ENCODE measurements around the gene TMBIM4. TPM values are rescaled to one million over a fixed set of nuclear protein-coding genes. Genes with fewer than 3 reads are reported as not detected.

TMBIM4 gene
- total RNA-seq, 1 experiment from 2014 or later: 51.1 TPM

GRCh38 chr12:66108386-66108785 lies 61.4 kb downstream of the TMBIM4 start:
- Histone ChIP-seq H4K20me1 (ENCODE audit: insufficient read depth) (no peaks in the 10 kb centered on the region), H3K9me2 (ENCODE audit: insufficient read depth) (no peaks in the 10 kb centered on the region), H3K9me3 (ENCODE audit: control insufficient read depth in 1 of 2, insufficient read depth in 1 of 2, low read depth in 1 of 2, low read length in 2 of 2) (no peaks in the 10 kb centered on the region), H3K9ac (ENCODE audit: low read length) (no peak overlapping the region), H2AFZ (ENCODE audit: low read depth, low read length, poor library complexity, severe bottlenecking) (no peak overlapping the region), H3K27me3 (ENCODE audit: insufficient read depth, low read length) (no peaks in the 10 kb centered on the region), H3K27ac (ENCODE audit: low read depth, low read length) (no peak overlapping the region), H3K4me1 (ENCODE audit: control insufficient read depth in 1 of 2, insufficient read depth in 2 of 2, low read length in 2 of 2) (peaks cover 4 to 11% of the 10 kb centered on the region in 2 experiments; a peak in 3 of 4 replicates), H3K36me3 (ENCODE audit: control insufficient read depth in 1 of 2, insufficient read depth in 2 of 2, low read length in 2 of 2) (no peaks in the 10 kb centered on the region), H3K79me2 (ENCODE audit: insufficient read depth, low read length) (no peaks in the 10 kb centered on the region), H3K4me2 (ENCODE audit: low read length) (no peak overlapping the region), H3K4me3 (replicated peaks in 1 of 2; ENCODE audit: low read depth in 1 of 2, low read length in 2 of 2) (no peak overlapping the region)
- no peak for ATAC-seq
- ChIA-PET CTCF (interaction anchor here (1.5 to 1.7 kb wide), 2 partner anchors 22 to 796 kb away, joined by 4 read pairs; partner anchors contain the start of gene LLPH), POLR2A (interaction anchor here (1.2 to 1.4 kb wide), 2 partner anchors 13 to 61 kb away, joined by 4 read pairs; partner anchors contain the start of gene TMBIM4), RAD21 (ENCODE audit: low non-redundant PET in 1 of 2, low total read pairs in 2 of 2, uncharacterized antibody in 2 of 2, unreplicated experiment in 2 of 2) (no interaction called here)
- intact Hi-C loops (cut with micrococcal nuclease): loop anchor here (5.0 kb wide), 2 partner anchors 801 to 1216 kb away; no protein-coding TSS in a partner anchor
- BruUV-seq (replicated peaks): no TSS peak
- TF ChIP-seq POLR2AphosphoS5 (IDR thresholded peaks at IDR 0.05; ENCODE audit: low read depth, low read length) (no peak), RAD21 (IDR thresholded peaks at IDR 0.05; ENCODE audit: low read depth) (no peak), YY1 (IDR thresholded peaks at IDR 0.05; ENCODE audit: extremely low read depth, insufficient replicate concordance, low read depth, low read length) (no peak), ELF1 (IDR thresholded peaks at IDR 0.05; ENCODE audit: borderline replicate concordance, low read depth) (no peak), REST (IDR thresholded peaks at IDR 0.05; ENCODE audit: low read depth) (no peak), EZH2phosphoT487 (IDR thresholded peaks at IDR 0.05; ENCODE audit: borderline replicate concordance) (no peak), JUND (IDR thresholded peaks at IDR 0.05) (no peak), ZBTB33 (IDR thresholded peaks at IDR 0.05; ENCODE audit: extremely low read depth, insufficient replicate concordance, low read length) (no peak), ZNF274 (IDR thresholded peaks at IDR 0.05; ENCODE audit: low read depth, low read length) (no peak), SIN3A (IDR thresholded peaks at IDR 0.05; ENCODE audit: low read depth) (no peak), EZH2 (IDR thresholded peaks at IDR 0.05) (no peak), EGR1 (IDR thresholded peaks at IDR 0.05; ENCODE audit: low read depth) (no peak), SRF (IDR thresholded peaks at IDR 0.05; ENCODE audit: low read depth) (no peak)
- no peak for DNase-seq (ENCODE audit: low read depth, low spot score)
